Measurements from ENCODE around the gene CEP72.

The CEP72 gene

GRCh38 chr5:646396-647201, 34.5 kb downstream of the CEP72 start:
- no peak overlapping the region for H3K4me3 ChIP-seq
- no peak overlapping the region for H3K27ac ChIP-seq

GRCh38 chr5:647311-647710, 35.2 kb downstream of the CEP72 start:
- Histone ChIP-seq H3K4me3 (no peak overlapping the region), H3K27ac (no peak overlapping the region)

GRCh38 chr5:647727-648126, 35.6 kb downstream of the CEP72 start:
- no peak overlapping the region for H3K4me3 ChIP-seq
- H3K27ac ChIP-seq: no peak overlapping the region

- no peak overlapping the region for H3K4me3 ChIP-seq
- no peak overlapping the region for H3K27ac ChIP-seq
Measured at GRCh38 chr5:651296-652022, 39.3 kb downstream of the CEP72 start.

- no peak overlapping the region for H3K4me3 ChIP-seq
- H3K27ac ChIP-seq: no peak overlapping the region
Measured at GRCh38 chr5:652023-652515, 39.9 kb downstream of the CEP72 start.

- no peak overlapping the region for H3K4me3 ChIP-seq
- no peak overlapping the region for H3K27ac ChIP-seq
Measured at GRCh38 chr5:652773-653350, 40.7 kb downstream of the CEP72 start.

- Histone ChIP-seq H3K27ac (no peak overlapping the region), H3K4me3 (no peak overlapping the region)
Measured at GRCh38 chr5:654071-654778, 42.1 kb downstream of the CEP72 start.

- H3K4me3 ChIP-seq: no peak overlapping the region
- no peak overlapping the region for H3K27ac ChIP-seq
Measured at GRCh38 chr5:655406-655805, 43.3 kb downstream of the CEP72 start.

GRCh38 chr5:657570-657969, 45.4 kb downstream of the CEP72 start:
- H3K27ac ChIP-seq: no peak overlapping the region
- no peak overlapping the region for H3K4me3 ChIP-seq

- Histone ChIP-seq H3K27ac (no peak overlapping the region), H3K4me3 (no peak overlapping the region)
Measured at GRCh38 chr5:658103-658502, 46.0 kb downstream of the CEP72 start.

GRCh38 chr5:659496-660263, 47.5 kb downstream of the CEP72 start:
- Histone ChIP-seq H3K4me3 (no peak overlapping the region), H3K27ac (no peak overlapping the region)

GRCh38 chr5:660491-661030, 48.4 kb downstream of the CEP72 start:
- Histone ChIP-seq H3K4me3 (no peak overlapping the region), H3K27ac (no peak overlapping the region)

- H3K27ac ChIP-seq: no peak overlapping the region
- H3K4me3 ChIP-seq: no peak overlapping the region
Measured at GRCh38 chr5:661891-662750, 50.0 kb downstream of the CEP72 start.

GRCh38 chr5:662751-663435, 50.8 kb downstream of the CEP72 start:
- Histone ChIP-seq H3K27ac (no peak overlapping the region), H3K4me3 (no peak overlapping the region)

- H3K27ac ChIP-seq: no peak overlapping the region
Measured at GRCh38 chr5:663436-664342, 51.5 kb downstream of the CEP72 start.

GRCh38 chr5:664343-664993, 52.3 kb downstream of the CEP72 start:
- Histone ChIP-seq H3K27ac (no peak overlapping the region), H3K4me3 (no peak overlapping the region)

More at GRCh38 chr5:663436-664342, 51.5 kb downstream of the CEP72 start:
- H3K4me3 ChIP-seq: no peak overlapping the region

Measured in skin epidermis (tissue), 12 donors.